Neuronal stem cell (in vitro differentiated cells): ENCODE measurements around the gene PLCXD3.

Source experiments
- DNase-seq: peaks from one replicate; pipeline ENCODE4 v3.0.0-alpha.2; 2013; ENCODE audit warnings: low spot score
- H2AFZ ChIP-seq: one replicate; pipeline ENCODE4 v1.6.1; 2013; ENCODE audit warnings: mild to moderate bottlenecking, low read length, inconsistent platforms
- H2AK5ac ChIP-seq: 2 replicates; pipeline ENCODE4 v1.6.1; 2013; ENCODE audit warnings: low read depth, mild to moderate bottlenecking, inconsistent platforms, low read length, moderate library complexity, mixed read lengths
- H2BK120ac ChIP-seq: 2 replicates; pipeline ENCODE4 v1.6.1; 2013; ENCODE audit warnings: low read depth, mild to moderate bottlenecking, inconsistent platforms, low read length, moderate library complexity, mixed read lengths
- H2BK12ac ChIP-seq: one replicate; pipeline ENCODE4 v1.6.1; 2013; ENCODE audit warnings: low read length, inconsistent platforms
- H2BK15ac ChIP-seq: 2 replicates; pipeline ENCODE4 v1.6.1; 2013; ENCODE audit warnings: mild to moderate bottlenecking, low read length, inconsistent platforms, mixed read lengths
- H2BK5ac ChIP-seq: one replicate; pipeline ENCODE4 v1.6.1; 2013; ENCODE audit warnings: inconsistent platforms, mild to moderate bottlenecking, low read length, moderate library complexity
- H3K14ac ChIP-seq: one replicate; pipeline ENCODE4 v1.6.1; 2013; ENCODE audit warnings: low read length, inconsistent platforms
- H3K18ac ChIP-seq: 2 replicates; pipeline ENCODE4 v1.6.1; 2013; ENCODE audit warnings: low read length, inconsistent platforms
- H3K23ac ChIP-seq: 2 replicates; pipeline ENCODE4 v1.6.1; 2013; ENCODE audit warnings: low read depth, mild to moderate bottlenecking, mixed read lengths, low read length, inconsistent platforms; ENCODE audit not compliant: poor library complexity
- H3K27ac ChIP-seq: replicated peaks from 3 replicates; pipeline ENCODE4 v1.5.1; 2013; ENCODE audit warnings: low read length, inconsistent platforms
- H3K27me3 ChIP-seq, 3 experiments: 2 replicates each; pipeline ENCODE4 v1.6.1; 2013; ENCODE audit warnings: low read length in 3 of 3, mild to moderate bottlenecking in 2 of 3, inconsistent platforms in 1 of 3, low read depth in 1 of 3, mixed read lengths in 1 of 3, moderate library complexity in 1 of 3; ENCODE audit not compliant: control insufficient read depth in 3 of 3, insufficient read depth in 3 of 3
- H3K36me3 ChIP-seq, 2 donors: replicated peaks in 1 of 2; 2 replicates each; pipeline ENCODE4 v1.6.1; 2013; ENCODE audit warnings: low read length in 2 of 2; ENCODE audit not compliant: control insufficient read depth in 2 of 2, insufficient read depth in 2 of 2
- H3K4ac ChIP-seq: 2 replicates; pipeline ENCODE4 v1.6.1; 2013; ENCODE audit warnings: inconsistent platforms, mild to moderate bottlenecking, low read length, moderate library complexity
- H3K4me1 ChIP-seq, 2 donors: 1 replicate in 1 of 2; 2 replicates in 1 of 2; pipeline ENCODE4 v1.6.1; 2013; ENCODE audit warnings: low read length in 2 of 2, low read depth in 1 of 2; ENCODE audit not compliant: control insufficient read depth in 2 of 2, insufficient read depth in 1 of 2
- H3K4me2 ChIP-seq: one replicate; pipeline ENCODE4 v1.6.1; 2013; ENCODE audit warnings: mild to moderate bottlenecking, low read length, inconsistent platforms; ENCODE audit not compliant: insufficient read depth, poor library complexity, severe bottlenecking
- H3K4me3 ChIP-seq, 2 donors: 2 replicates each; pipeline ENCODE4 v1.5.1; 2013; ENCODE audit warnings: low read length in 2 of 2, mild to moderate bottlenecking in 2 of 2, inconsistent platforms in 1 of 2, moderate library complexity in 1 of 2
- H3K79me1 ChIP-seq: one replicate; pipeline ENCODE4 v1.6.1; 2013; ENCODE audit warnings: low read depth, mild to moderate bottlenecking, inconsistent platforms, low read length, moderate library complexity
- H3K9ac ChIP-seq: one replicate; pipeline ENCODE4 v1.6.1; 2013; ENCODE audit warnings: mild to moderate bottlenecking, low read depth, low read length, inconsistent platforms; ENCODE audit not compliant: poor library complexity
- H3K9me3 ChIP-seq, 2 donors: replicated peaks in 1 of 2; 2 replicates each; pipeline versions ENCODE3 to v1.6.1; 2013; ENCODE audit warnings: low read length in 2 of 2, mild to moderate bottlenecking in 2 of 2, inconsistent platforms in 1 of 2, low read depth in 1 of 2, mixed read lengths in 1 of 2, moderate library complexity in 1 of 2; ENCODE audit not compliant: control insufficient read depth in 2 of 2, insufficient read depth in 1 of 2
- H4K8ac ChIP-seq: one replicate; pipeline ENCODE4 v1.6.1; 2013; ENCODE audit warnings: low read depth, mild to moderate bottlenecking, inconsistent platforms, low read length, moderate library complexity
- H4K91ac ChIP-seq: one replicate; pipeline ENCODE4 v1.6.1; 2013; ENCODE audit warnings: low read length, low read depth, mild to moderate bottlenecking, inconsistent platforms; ENCODE audit not compliant: poor library complexity
- WGBS, 2 donors: extraction: QIAGEN DNeasy Blood & Tissue Kit; methylation state at CpG; one replicate each; pipeline ENCODE4 v1.1.7; 2013; ENCODE audit warnings: missing lambda C conversion rate in 2 of 2, mixed read lengths in 1 of 2; ENCODE audit not compliant: insufficient read length in 2 of 2, insufficient replicate concordance in 1 of 2; ENCODE audit errors: extremely low coverage in 2 of 2; 5-methylcytosine and 5-hydroxymethylcytosine counted together

Gene PLCXD3

GRCh38 chr5:41371738-41372137, 138.7 kb downstream of the PLCXD3 start:
- H4K91ac ChIP-seq = no peak overlapping the region
- no peak overlapping the region for H3K4me3 ChIP-seq
- H4K8ac ChIP-seq = no peak overlapping the region
- no peaks in the 10 kb centered on the region for H3K9me3 ChIP-seq
- WGBS, 2 donors = no CpG with 5 or more reads among the region's 2 CpGs
- H3K27ac ChIP-seq = no peak overlapping the region
- no peak overlapping the region for H3K18ac ChIP-seq
- no peak overlapping the region for H2BK120ac ChIP-seq
- no peak for DNase-seq
- H2AK5ac ChIP-seq = no peak overlapping the region
- H3K4me1 ChIP-seq = no peaks in the 10 kb centered on the region
- no peak overlapping the region for H2AFZ ChIP-seq
- no peaks in the 10 kb centered on the region for H3K36me3 ChIP-seq
- no peak overlapping the region for H3K9ac ChIP-seq
- H3K4ac ChIP-seq = no peak overlapping the region
- H2BK12ac ChIP-seq = no peak overlapping the region
- H3K27me3 ChIP-seq = no peaks in the 10 kb centered on the region
- H2BK15ac ChIP-seq = no peak overlapping the region
- no peaks in the 10 kb centered on the region for H3K79me1 ChIP-seq
- H2BK5ac ChIP-seq = no peak overlapping the region
- H3K4me2 ChIP-seq = no peak overlapping the region
- no peak overlapping the region for H3K14ac ChIP-seq
- no peak overlapping the region for H3K23ac ChIP-seq

- Histone ChIP-seq H3K9me3 (no peaks in the 10 kb centered on the region), H3K4me2 (no peak overlapping the region), H3K27me3 (no peaks in the 10 kb centered on the region), H3K79me1 (no peaks in the 10 kb centered on the region), H3K23ac (no peak overlapping the region), H3K4me1 (no peaks in the 10 kb centered on the region), H2BK5ac (no peak overlapping the region), H2BK12ac (no peak overlapping the region), H3K4ac (no peak overlapping the region), H3K14ac (no peak overlapping the region), H3K36me3 (no peaks in the 10 kb centered on the region), H2BK120ac (no peak overlapping the region), H4K8ac (no peak overlapping the region), H3K9ac (no peak overlapping the region), H2AK5ac (no peak overlapping the region), H3K18ac (no peak overlapping the region), H2BK15ac (no peak overlapping the region), H3K27ac (no peak overlapping the region), H2AFZ (no peak overlapping the region), H4K91ac (no peak overlapping the region), H3K4me3 (no peak overlapping the region)
- DNase-seq = no peak
- WGBS, 2 donors = no CpG with 5 or more reads among the region's 4 CpGs
Observed at GRCh38 chr5:41370482-41370881, 139.9 kb downstream of the PLCXD3 start.

GRCh38 chr5:41369799-41370198, 140.6 kb downstream of the PLCXD3 start:
- WGBS, 2 donors = no CpG with 5 or more reads among the region's 2 CpGs
- H3K18ac ChIP-seq = no peak overlapping the region
- no peak overlapping the region for H2AK5ac ChIP-seq
- H2BK15ac ChIP-seq = no peak overlapping the region
- no peak overlapping the region for H3K4ac ChIP-seq
- H3K27me3 ChIP-seq = no peaks in the 10 kb centered on the region
- H2AFZ ChIP-seq = no peak overlapping the region
- no peaks in the 10 kb centered on the region for H3K9me3 ChIP-seq
- H2BK12ac ChIP-seq = no peak overlapping the region
- H4K91ac ChIP-seq = no peak overlapping the region
- no peaks in the 10 kb centered on the region for H3K79me1 ChIP-seq
- no peak overlapping the region for H2BK5ac ChIP-seq
- no peak overlapping the region for H3K9ac ChIP-seq
- H3K4me1 ChIP-seq = no peaks in the 10 kb centered on the region
- no peak overlapping the region for H3K4me3 ChIP-seq
- no peak overlapping the region for H3K14ac ChIP-seq
- no peak overlapping the region for H2BK120ac ChIP-seq
- no peaks in the 10 kb centered on the region for H3K36me3 ChIP-seq
- no peak overlapping the region for H3K27ac ChIP-seq
- H3K23ac ChIP-seq = no peak overlapping the region
- no peak overlapping the region for H3K4me2 ChIP-seq
- no peak for DNase-seq
- H4K8ac ChIP-seq = no peak overlapping the region

GRCh38 chr5:41368158-41368557, 142.2 kb downstream of the PLCXD3 start:
- H2BK5ac ChIP-seq = no peak overlapping the region
- no peaks in the 10 kb centered on the region for H3K9me3 ChIP-seq
- H3K4me3 ChIP-seq = no peak overlapping the region
- H2BK120ac ChIP-seq = no peak overlapping the region
- H3K4me1 ChIP-seq = peaks cover 0 to 4% of the 10 kb centered on the region in 2 donors
- no CpG with 5 or more reads among the region's 2 CpGs for WGBS, 2 donors
- no peaks in the 10 kb centered on the region for H3K27me3 ChIP-seq
- no peak overlapping the region for H3K9ac ChIP-seq
- no peak overlapping the region for H3K4me2 ChIP-seq
- H2BK12ac ChIP-seq = no peak overlapping the region
- H2AFZ ChIP-seq = no peak overlapping the region
- no peaks in the 10 kb centered on the region for H3K36me3 ChIP-seq
- no peak overlapping the region for H2AK5ac ChIP-seq
- H2BK15ac ChIP-seq = no peak overlapping the region
- H3K4ac ChIP-seq = no peak overlapping the region
- H3K23ac ChIP-seq = no peak overlapping the region
- no peak overlapping the region for H4K8ac ChIP-seq
- no peak overlapping the region for H3K27ac ChIP-seq
- DNase-seq = no peak
- H3K79me1 ChIP-seq = no peaks in the 10 kb centered on the region
- H4K91ac ChIP-seq = no peak overlapping the region
- H3K18ac ChIP-seq = no peak overlapping the region
- H3K14ac ChIP-seq = no peak overlapping the region
